Inflammatory macrophage treated with lipopolysaccharide for 1 hour (primary cell): ENCODE measurements around the gene PBX2.

Experiments used
- DNase-seq, 2 donors: peaks; one replicate each; pipeline ENCODE4 v3.0.0-alpha.2; 2020 to 2022

Gene PBX2

GRCh38 chr6:32185681-32186131, 4.3 kb downstream of the PBX2 start:
- DNase-seq = peak; percentile 66 to 79

GRCh38 chr6:32184084-32184640, 5.8 kb downstream of the PBX2 start, which contains the start of gene AGER:
AGER (minus strand) TSS chr6:32184253; CDS start chr6:32184222, 31 bp downstream.
- no peak for DNase-seq

- DNase-seq = no peak
Observed at GRCh38 chr6:32183483-32184083, 6.4 kb downstream of the PBX2 start.

GRCh38 chr6:32183030-32183429, 7.0 kb downstream of the PBX2 start:
- DNase-seq = no peak

GRCh38 chr6:32182555-32182981, 7.4 kb downstream of the PBX2 start:
- DNase-seq = no peak

GRCh38 chr6:32181915-32182529, 8.0 kb downstream of the PBX2 start:
- DNase-seq = no peak

- DNase-seq = no peak
Observed at GRCh38 chr6:32181148-32181702, 8.8 kb downstream of the PBX2 start.

GRCh38 chr6:32179766-32180405, 10.1 kb downstream of the PBX2 start:
- no peak for DNase-seq

- DNase-seq = no peak
Observed at GRCh38 chr6:32178547-32179440, 11.2 kb downstream of the PBX2 start.

- DNase-seq = peak; percentile 99 to 100
Observed at GRCh38 chr6:32177788-32178546, 12.0 kb downstream of the PBX2 start, which contains the start of gene RNF5. RNF5 (plus strand) TSS chr6:32178405; CDS start chr6:32178512, 107 bp downstream.

GRCh38 chr6:32177183-32177787, 12.7 kb downstream of the PBX2 start:
- DNase-seq = no peak

- DNase-seq = no peak
Observed at GRCh38 chr6:32176476-32177182, 13.4 kb downstream of the PBX2 start.

GRCh38 chr6:32175711-32176475, 14.1 kb downstream of the PBX2 start, which contains the start of gene AGPAT1:
AGPAT1 (minus strand) TSS chr6:32176084; CDS start chr6:32171496, 4,588 bp downstream.
- DNase-seq = peak; percentile 89 to 99

GRCh38 chr6:32175322-32175710, 14.7 kb downstream of the PBX2 start:
- DNase-seq = no peak

GRCh38 chr6:32174416-32174815, 15.6 kb downstream of the PBX2 start:
- DNase-seq = no peak

- no peak for DNase-seq
Observed at GRCh38 chr6:32173051-32173727, 16.8 kb downstream of the PBX2 start.

- no peak for DNase-seq
Observed at GRCh38 chr6:32171234-32171633, 18.8 kb downstream of the PBX2 start.

GRCh38 chr6:32170294-32170693, 19.7 kb downstream of the PBX2 start:
- DNase-seq = no peak
